GM23248 (cell line): ENCODE data around the gene PPIP5K2.

ENCODE experiments used
- EZH2 ChIP-seq: fragments of 200-600 bp; sonication (generic); IDR thresholded peaks from 2 replicates; pipeline ENCODE4 v1.6.1; 2018; ENCODE audit warnings: antibody characterized with exemption, mild to moderate bottlenecking; ENCODE audit not compliant: insufficient read depth, poor library complexity, severe bottlenecking
- EZH2phosphoT487 ChIP-seq: fragments of 200-600 bp; sonication (generic); IDR thresholded peaks from 2 replicates; pipeline ENCODE4 v1.6.1; 2018; ENCODE audit warnings: antibody characterized with exemption, moderate library complexity, mild to moderate bottlenecking, low read depth; ENCODE audit not compliant: insufficient read depth

GRCh38 chr5:103247118-103247517 is 127.0 kb downstream of the PPIP5K2 start:
- TF ChIP-seq EZH2 (no peak), EZH2phosphoT487 (no peak)
